ENCODE results near the gene B4GAT1.

B4GAT1 gene

GRCh38 chr11:66328302-66329144, 18.9 kb downstream of the B4GAT1 start:
- DNase-seq (ENCODE audit: low spot score): peak; percentile 71
- Histone ChIP-seq H4K91ac (ENCODE audit: low read depth, low read length, poor library complexity) (no peak overlapping the region), H3K18ac (ENCODE audit: low read length) (peak overlapping the region; percentile 55), H3K27ac (replicated peaks; ENCODE audit: low read length) (no peak overlapping the region), H3K4ac (ENCODE audit: low read length) (no peak overlapping the region), H3K14ac (ENCODE audit: low read length) (no peak overlapping the region), H2BK15ac (ENCODE audit: low read length) (peak overlapping the region; percentile 46), H2BK120ac (ENCODE audit: low read depth, low read length) (no peak overlapping the region), H4K8ac (ENCODE audit: low read depth, low read length) (no peak overlapping the region), H3K27me3 (ENCODE audit: control insufficient read depth in 3 of 3, insufficient read depth in 3 of 3, low read depth in 1 of 3, low read length in 3 of 3) (no peaks in the 10 kb centered on the region), H2AK5ac (ENCODE audit: low read depth, low read length) (no peak overlapping the region), H3K23ac (ENCODE audit: low read depth, low read length, poor library complexity) (no peak overlapping the region), H3K9me3 (replicated peaks in 1 of 2; ENCODE audit: control insufficient read depth in 2 of 2, insufficient read depth in 1 of 2, low read depth in 1 of 2, low read length in 2 of 2) (no peaks in the 10 kb centered on the region), H3K4me3 (ENCODE audit: low read length in 2 of 2) (peak overlapping the region in 1 of 2 donors; percentile 34), H2BK5ac (ENCODE audit: low read length) (no peak overlapping the region), H2BK12ac (ENCODE audit: low read length) (peak overlapping the region; percentile 65), H3K9ac (ENCODE audit: low read depth, low read length, poor library complexity) (no peak overlapping the region), H2AFZ (ENCODE audit: low read length) (peak overlapping the region; percentile 90), H3K79me1 (ENCODE audit: low read depth, low read length) (no peaks in the 10 kb centered on the region), H3K4me2 (ENCODE audit: insufficient read depth, low read length, poor library complexity, severe bottlenecking) (peak overlapping the region; percentile 32), H3K4me1 (ENCODE audit: control insufficient read depth in 2 of 2, insufficient read depth in 1 of 2, low read depth in 1 of 2, low read length in 2 of 2) (peaks cover 19 to 40% of the 10 kb centered on the region in 2 donors), H3K36me3 (replicated peaks in 1 of 2; ENCODE audit: control insufficient read depth in 2 of 2, insufficient read depth in 2 of 2, low read length in 2 of 2) (no peaks in the 10 kb centered on the region)
- no CpG with 5 or more reads among the region's 19 CpGs for WGBS, 2 donors (ENCODE audit: extremely low coverage in 2 of 2, insufficient read length in 2 of 2, insufficient replicate concordance in 1 of 2)

GRCh38 chr11:66328031-66328301, 19.5 kb downstream of the B4GAT1 start:
- Histone ChIP-seq H3K14ac (ENCODE audit: low read length) (no peak overlapping the region), H4K8ac (ENCODE audit: low read depth, low read length) (no peak overlapping the region), H3K9ac (ENCODE audit: low read depth, low read length, poor library complexity) (no peak overlapping the region), H2BK5ac (ENCODE audit: low read length) (no peak overlapping the region), H3K27me3 (ENCODE audit: control insufficient read depth in 3 of 3, insufficient read depth in 3 of 3, low read depth in 1 of 3, low read length in 3 of 3) (no peaks in the 10 kb centered on the region), H2BK120ac (ENCODE audit: low read depth, low read length) (no peak overlapping the region), H2BK12ac (ENCODE audit: low read length) (peak overlapping the region; percentile 32), H3K23ac (ENCODE audit: low read depth, low read length, poor library complexity) (no peak overlapping the region), H3K9me3 (replicated peaks in 1 of 2; ENCODE audit: control insufficient read depth in 2 of 2, insufficient read depth in 1 of 2, low read depth in 1 of 2, low read length in 2 of 2) (no peaks in the 10 kb centered on the region), H2AK5ac (ENCODE audit: low read depth, low read length) (peak overlapping the region; percentile 1), H3K36me3 (replicated peaks in 1 of 2; ENCODE audit: control insufficient read depth in 2 of 2, insufficient read depth in 2 of 2, low read length in 2 of 2) (no peaks in the 10 kb centered on the region), H3K79me1 (ENCODE audit: low read depth, low read length) (no peaks in the 10 kb centered on the region), H4K91ac (ENCODE audit: low read depth, low read length, poor library complexity) (no peak overlapping the region), H3K18ac (ENCODE audit: low read length) (peak overlapping the region; percentile 16), H3K4me1 (ENCODE audit: control insufficient read depth in 2 of 2, insufficient read depth in 1 of 2, low read depth in 1 of 2, low read length in 2 of 2) (peaks cover 23 to 43% of the 10 kb centered on the region in 2 donors), H3K27ac (replicated peaks; ENCODE audit: low read length) (no peak overlapping the region), H3K4me3 (ENCODE audit: low read length in 2 of 2) (no peak overlapping the region), H3K4ac (ENCODE audit: low read length) (no peak overlapping the region), H2BK15ac (ENCODE audit: low read length) (peak overlapping the region; percentile 1), H2AFZ (ENCODE audit: low read length) (peak overlapping the region; percentile 90), H3K4me2 (ENCODE audit: insufficient read depth, low read length, poor library complexity, severe bottlenecking) (no peak overlapping the region)
- no peak for DNase-seq (ENCODE audit: low spot score)
- no CpG with 5 or more reads among the region's 3 CpGs for WGBS, 2 donors (ENCODE audit: extremely low coverage in 2 of 2, insufficient read length in 2 of 2, insufficient replicate concordance in 1 of 2)

- no peaks in the 10 kb centered on the region for H3K9me3 ChIP-seq (replicated peaks in 1 of 2; ENCODE audit: control insufficient read depth in 2 of 2, insufficient read depth in 1 of 2, low read depth in 1 of 2, low read length in 2 of 2)
- H3K4me3 ChIP-seq (ENCODE audit: low read length in 2 of 2): peak overlapping the region in 1 of 2 donors; percentile 7
- peak overlapping the region; percentile 77 for H2AFZ ChIP-seq (ENCODE audit: low read length)
- H3K4me1 ChIP-seq (ENCODE audit: control insufficient read depth in 2 of 2, insufficient read depth in 1 of 2, low read depth in 1 of 2, low read length in 2 of 2): peaks cover 26 to 44% of the 10 kb centered on the region in 2 donors
- no peak overlapping the region for H4K8ac ChIP-seq (ENCODE audit: low read depth, low read length)
- H3K4me2 ChIP-seq (ENCODE audit: insufficient read depth, low read length, poor library complexity, severe bottlenecking): no peak overlapping the region
- no peaks in the 10 kb centered on the region for H3K36me3 ChIP-seq (replicated peaks in 1 of 2; ENCODE audit: control insufficient read depth in 2 of 2, insufficient read depth in 2 of 2, low read length in 2 of 2)
- H4K91ac ChIP-seq (ENCODE audit: low read depth, low read length, poor library complexity): no peak overlapping the region
- H3K79me1 ChIP-seq (ENCODE audit: low read depth, low read length): no peaks in the 10 kb centered on the region
- H2AK5ac ChIP-seq (ENCODE audit: low read depth, low read length): peak overlapping the region; percentile 91
- peak overlapping the region; percentile 59 for H2BK12ac ChIP-seq (ENCODE audit: low read length)
- H2BK15ac ChIP-seq (ENCODE audit: low read length): peak overlapping the region; percentile 1
- no peak overlapping the region for H2BK120ac ChIP-seq (ENCODE audit: low read depth, low read length)
- no CpG with 5 or more reads among the region's 10 CpGs for WGBS, 2 donors (ENCODE audit: extremely low coverage in 2 of 2, insufficient read length in 2 of 2, insufficient replicate concordance in 1 of 2)
- no peak overlapping the region for H3K27ac ChIP-seq (replicated peaks; ENCODE audit: low read length)
- no peak overlapping the region for H3K23ac ChIP-seq (ENCODE audit: low read depth, low read length, poor library complexity)
- H3K9ac ChIP-seq (ENCODE audit: low read depth, low read length, poor library complexity): no peak overlapping the region
- H3K14ac ChIP-seq (ENCODE audit: low read length): no peak overlapping the region
- no peaks in the 10 kb centered on the region for H3K27me3 ChIP-seq (ENCODE audit: control insufficient read depth in 3 of 3, insufficient read depth in 3 of 3, low read depth in 1 of 3, low read length in 3 of 3)
- H3K18ac ChIP-seq (ENCODE audit: low read length): peak overlapping the region; percentile 72
- H3K4ac ChIP-seq (ENCODE audit: low read length): no peak overlapping the region
- peak overlapping the region; percentile 45 for H2BK5ac ChIP-seq (ENCODE audit: low read length)
- no peak for DNase-seq (ENCODE audit: low spot score)
Measured at GRCh38 chr11:66327171-66328030, 20.0 kb downstream of the B4GAT1 start.

Data from neuronal stem cell (in vitro differentiated cells).